HepG2 (cell line): Measurements from ENCODE around the gene WDR91. TPM values are rescaled to one million over a fixed set of nuclear protein-coding genes. Genes with fewer than 3 reads are reported as not detected.

Source experiments
- ATAC-seq: fragments of 200-7000 bp; cut with Tn5 transposase; 3 replicates; pipeline ENCODE4 v1.9.1; 2020; ENCODE audit warnings: mild to moderate bottlenecking, moderate library complexity
- BruUV-seq: library from RNA; stranded (reverse); fragments of 400-500 nt; replicated peaks from 2 replicates; lab custom pipeline; 2021; lab: Mats Ljungman, UMichigan
- CTCF ChIA-PET: fragments of 300-600 bp; formaldehyde crosslinking; extraction: SDS; loops from one replicate; lab custom pipeline; 2021; ENCODE audit warnings: low total read pairs, inconsistent platforms, low intra/inter-chr PET ratio; lab: Yijun Ruan, JAX
- POLR2A ChIA-PET: fragments of 350-600 bp; sonication (Branson Sonifier 250); formaldehyde crosslinking; loops from one replicate; lab custom pipeline; 2020; ENCODE audit warnings: antibody characterized with exemption, inconsistent platforms; lab: Yijun Ruan, JAX
- DNase-seq: peaks from one replicate; pipeline ENCODE4 v3.0.0-alpha.2; 2015; ENCODE audit warnings: low spot score
- FAIRE-seq: peaks from 3 replicates; lab custom pipeline; 2011; peaks lifted over from hg19 to GRCh38; lab: Jason Lieb, UNC
- H2AFZ ChIP-seq: one replicate; pipeline ENCODE4 v1.6.1; 2011; ENCODE audit warnings: low read length, inconsistent platforms
- H3K27ac ChIP-seq: fragments of 300-600 bp; 3 replicates; pipeline ENCODE4 v1.8.0; 2011; ENCODE audit warnings: mixed run types, mild to moderate bottlenecking, mixed read lengths, low read length, inconsistent platforms; ENCODE audit not compliant: insufficient read depth; ENCODE audit errors: extremely low read length
- H3K27me3 ChIP-seq, 2 experiments: fragments of 200-600 bp in 1 of 2; 2 replicates in 1 of 2; 3 replicates in 1 of 2; pipeline versions ENCODE4 v1.6.0 to v1.8.0; 2011; ENCODE audit warnings: low read length in 2 of 2, mild to moderate bottlenecking in 2 of 2, moderate library complexity in 2 of 2, inconsistent platforms in 1 of 2; ENCODE audit not compliant: insufficient read depth in 2 of 2, control insufficient read depth in 1 of 2
- H3K36me3 ChIP-seq, 2 experiments: fragments of 200-600 bp in 1 of 2; replicated peaks in 1 of 2; 2 replicates in 1 of 2; 3 replicates in 1 of 2; pipeline versions ENCODE4 v1.5.1 to v1.8.0; 2011; ENCODE audit warnings: low read length in 2 of 2, inconsistent platforms in 1 of 2; ENCODE audit not compliant: insufficient read depth in 2 of 2, control insufficient read depth in 1 of 2
- H3K4me1 ChIP-seq: 2 replicates; pipeline ENCODE4 v1.5.1; 2012; ENCODE audit warnings: low read length, inconsistent platforms; ENCODE audit not compliant: insufficient read depth
- H3K4me2 ChIP-seq: 2 replicates; pipeline ENCODE4 v1.6.0; 2011; ENCODE audit warnings: low read depth, low read length, inconsistent platforms
- H3K4me3 ChIP-seq, 3 experiments: fragments of 200-600 bp in 1 of 3; sonication (generic), shearing (Covaris generic) in 1 of 3; replicated peaks in 1 of 3; 2 replicates each; pipeline ENCODE4 v1.5.1; 2011 to 2016; ENCODE audit warnings: low read length in 3 of 3, inconsistent platforms in 2 of 3, low read depth in 2 of 3, mild to moderate bottlenecking in 2 of 3, control low read depth in 1 of 3, mixed read lengths in 1 of 3; ENCODE audit not compliant: insufficient read depth in 1 of 3
- H3K79me2 ChIP-seq: one replicate; pipeline ENCODE4 v1.6.1; 2011; ENCODE audit warnings: low read length, inconsistent platforms; ENCODE audit not compliant: insufficient read depth
- H3K9ac ChIP-seq: 2 replicates; pipeline ENCODE4 v1.6.0; 2011; ENCODE audit warnings: mild to moderate bottlenecking, low read depth, low read length, inconsistent platforms; ENCODE audit not compliant: insufficient read depth
- H3K9me3 ChIP-seq: 2 replicates; pipeline ENCODE4 v1.5.1; 2012; ENCODE audit warnings: mild to moderate bottlenecking, low read length
- H4K20me1 ChIP-seq: 2 replicates; pipeline ENCODE4 v1.6.0; 2011; ENCODE audit warnings: inconsistent platforms, mild to moderate bottlenecking, low read length, moderate library complexity; ENCODE audit not compliant: insufficient read depth
- AGO1 ChIP-seq: fragments of 200-400 bp; formaldehyde crosslinking; IDR thresholded peaks from 2 replicates; pipeline ENCODE4 v1.6.1; 2017; ENCODE audit warnings: mild to moderate bottlenecking, low read depth, low read length, moderate library complexity; ENCODE audit not compliant: poor library complexity, severe bottlenecking
- CAMTA2 ChIP-seq: sonication (generic); formaldehyde crosslinking; IDR thresholded peaks from 2 replicates; pipeline ENCODE4 v1.4.0; 2020; ENCODE audit warnings: mild to moderate bottlenecking, missing genetic modification reagents, borderline replicate concordance
- HOXA9 ChIP-seq: sonication (generic); formaldehyde crosslinking; IDR thresholded peaks from 2 replicates; pipeline ENCODE4 v1.8.1; 2022; ENCODE audit warnings: missing genetic modification reagents, mild to moderate bottlenecking, moderate library complexity, borderline replicate concordance
- NFKB2 ChIP-seq: sonication (generic); formaldehyde crosslinking; IDR thresholded peaks from 2 replicates; pipeline ENCODE4 v1.4.0; 2020; ENCODE audit warnings: missing genetic modification reagents, borderline replicate concordance
- PAX8 ChIP-seq: sonication (generic); formaldehyde crosslinking; IDR thresholded peaks from 2 replicates; pipeline ENCODE4 v1.8.0; 2022; ENCODE audit warnings: mild to moderate bottlenecking, missing genetic modification reagents, borderline replicate concordance
- PHF8 ChIP-seq: sonication (generic); formaldehyde crosslinking; IDR thresholded peaks from 2 replicates; pipeline ENCODE4 v1.5.0; 2020; ENCODE audit warnings: missing genetic modification reagents
- RELA ChIP-seq: sonication (generic); formaldehyde crosslinking; IDR thresholded peaks from 2 replicates; pipeline ENCODE4 v1.4.0; 2020; ENCODE audit warnings: missing genetic modification reagents
- ZBTB7A ChIP-seq: sonication (generic); formaldehyde crosslinking; IDR thresholded peaks from 2 replicates; pipeline ENCODE4 v1.8.0; 2022; ENCODE audit warnings: mild to moderate bottlenecking, missing genetic modification reagents
- ZNF512B ChIP-seq: sonication (generic); formaldehyde crosslinking; IDR thresholded peaks from 2 replicates; pipeline ENCODE4 v1.5.1; 2020; ENCODE audit warnings: missing genetic modification reagents, mild to moderate bottlenecking, borderline replicate concordance
- WGBS: methylation state at CpG from one replicate; pipeline ENCODE4 v1.1.6; 2017; ENCODE audit warnings: low lambda C conversion rate; 5-methylcytosine and 5-hydroxymethylcytosine counted together
- in situ Hi-C: cut with HindIII; loops from 2 replicates; pipeline ENCODE4 v1.10.0; 2017; ENCODE audit warnings: low pct_unique_long_range_greater_than_20kb; ENCODE audit not compliant: extremely low pct_ligation_motif_present
- intact Hi-C: fragments of 100-400 bp; cut with micrococcal nuclease; formaldehyde crosslinking; loops from one replicate; pipeline ENCODE4 v1.10.0; 2022; ENCODE audit not compliant: unreplicated experiment
- polyA plus RNA-seq, 8 experiments: library from polyadenylated mRNA; depleted of rRNA in 3 of 8; stranded (reverse) in 7 of 8; unstranded in 1 of 8; fragments of >200 nt; fragmentation: Illumina TruSeq in 4 of 8; extraction: Trizol in 4 of 8; gene quantifications; 2 replicates each; pipeline versions ENCODE4 v1.2.1 to v1.2.3, GENCODE V29; 2011 to 2016; ENCODE audit warnings: low read depth in 4 of 8, missing spikeins in 1 of 8, mixed read lengths in 1 of 8; ENCODE audit not compliant: insufficient read depth in 1 of 8
- total RNA-seq, 5 experiments: library from RNA; depleted of rRNA; stranded (reverse); fragments of >200 nt; fragmentation: Illumina TruSeq; extraction: Trizol; gene quantifications; 2 replicates each; pipeline ENCODE4 v1.2.3, GENCODE V29; 2016; ENCODE audit warnings: low read depth in 1 of 5
- TF ChIP-seq, protein P1 (sequence below): sonication (generic); formaldehyde crosslinking; IDR thresholded peaks from 2 replicates; pipeline ENCODE4 v1.4.0; 2020; ENCODE audit warnings: low read depth, mild to moderate bottlenecking, missing genetic modification reagents

WDR91 gene
- total and polyA plus RNA-seq, 2 of the 13 experiments (the other 11 are each of a cell fraction or from before 2014, with no cell fraction given): 11.6 to 12.1 TPM

- H3K9ac ChIP-seq: no peak overlapping the region
- no peak overlapping the region for H3K27ac ChIP-seq
- no peak overlapping the region for H3K4me2 ChIP-seq
- 19% methylated on average over 2 of the region's 2 CpGs for WGBS
- H2AFZ ChIP-seq: no peak overlapping the region
- no peaks in the 10 kb centered on the region for H3K9me3 ChIP-seq
- H3K4me1 ChIP-seq: peaks cover 25% of the 10 kb centered on the region
- ChIA-PET POLR2A (no interaction called here), CTCF (no interaction called here)
- H3K4me3 ChIP-seq: no peak overlapping the region
- no peaks in the 10 kb centered on the region for H4K20me1 ChIP-seq
- H3K27me3 ChIP-seq: peaks cover 2 to 8% of the 10 kb centered on the region in 2 experiments; a peak in 2 of 5 replicates
- in situ Hi-C loops (no loop called here), intact Hi-C loops (no loop called here)
- ATAC-seq: no peak
- no peaks in the 10 kb centered on the region for H3K79me2 ChIP-seq
- FAIRE-seq: no peak
- DNase-seq: no peak
- TF ChIP-seq AGO1 (no peak), PHF8 (CRISPR knock-in tag) (no peak), PAX8 (CRISPR knock-in tag) (no peak)
- H3K36me3 ChIP-seq: no peaks in the 10 kb centered on the region
- BruUV-seq: no TSS peak
These were observed 25.4 kb upstream of the WDR91 start for GRCh38 chr7:135236727-135237126.

DNA sequence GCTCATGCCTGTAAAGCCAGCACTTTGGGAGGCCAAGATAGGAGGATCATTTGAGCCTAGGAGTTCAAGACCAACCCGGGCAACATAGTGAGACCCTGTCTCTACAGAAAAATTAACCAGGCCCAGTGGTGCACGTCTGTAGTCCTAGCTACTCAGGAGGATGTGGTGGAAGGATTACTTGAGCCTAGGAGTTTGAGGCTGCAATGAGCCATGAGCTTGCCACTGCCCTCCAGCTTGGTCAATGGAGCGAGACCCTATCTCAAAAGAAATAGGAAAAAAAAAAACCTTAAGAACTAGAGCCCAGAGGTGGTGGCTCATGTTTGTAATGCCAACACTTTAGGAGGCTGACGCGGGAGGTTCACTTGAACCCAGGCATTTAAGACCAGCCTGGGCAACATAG lies 24.5 kb upstream of the WDR91 start:
- CTCF ChIA-PET: no interaction called here
- Histone ChIP-seq H3K27ac (no peak overlapping the region), H3K9ac (no peak overlapping the region), H3K9me3 (no peaks in the 10 kb centered on the region), H4K20me1 (no peaks in the 10 kb centered on the region), H3K27me3 (peaks cover 2 to 8% of the 10 kb centered on the region in 2 experiments; a peak in 2 of 5 replicates), H3K79me2 (no peaks in the 10 kb centered on the region), H3K4me3 (no peak overlapping the region), H3K4me2 (no peak overlapping the region), H2AFZ (no peak overlapping the region), H3K4me1 (peaks cover 31% of the 10 kb centered on the region), H3K36me3 (no peaks in the 10 kb centered on the region)
- BruUV-seq: no TSS peak
- POLR2A ChIA-PET: no interaction called here
- no peak for FAIRE-seq
- no peak for TF ChIP-seq RELA
- TF ChIP-seq ZBTB7A (CRISPR knock-in tag): no peak
- no peak for TF ChIP-seq HOXA9 (CRISPR knock-in tag)
- no peak for TF ChIP-seq NFKB2
- no peak for TF ChIP-seq CAMTA2 (CRISPR knock-in tag)
- no peak for TF ChIP-seq ZNF512B (CRISPR knock-in tag)
- TF ChIP-seq, protein P1, sequence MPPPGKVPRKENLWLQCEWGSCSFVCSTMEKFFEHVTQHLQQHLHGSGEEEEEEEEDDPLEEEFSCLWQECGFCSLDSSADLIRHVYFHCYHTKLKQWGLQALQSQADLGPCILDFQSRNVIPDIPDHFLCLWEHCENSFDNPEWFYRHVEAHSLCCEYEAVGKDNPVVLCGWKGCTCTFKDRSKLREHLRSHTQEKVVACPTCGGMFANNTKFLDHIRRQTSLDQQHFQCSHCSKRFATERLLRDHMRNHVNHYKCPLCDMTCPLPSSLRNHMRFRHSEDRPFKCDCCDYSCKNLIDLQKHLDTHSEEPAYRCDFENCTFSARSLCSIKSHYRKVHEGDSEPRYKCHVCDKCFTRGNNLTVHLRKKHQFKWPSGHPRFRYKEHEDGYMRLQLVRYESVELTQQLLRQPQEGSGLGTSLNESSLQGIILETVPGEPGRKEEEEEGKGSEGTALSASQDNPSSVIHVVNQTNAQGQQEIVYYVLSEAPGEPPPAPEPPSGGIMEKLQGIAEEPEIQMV: no peak
- intact Hi-C loops (no loop called here), in situ Hi-C loops (no loop called here)
- WGBS: 89% methylated on average over 5 of the region's 5 CpGs
- ATAC-seq: no peak
- no peak for DNase-seq
